NT2/D1 (cell line): ENCODE data around the gene MAD2L1.

ENCODE experiments used
- SUZ12 ChIP-seq: IDR thresholded peaks from 2 replicates; pipeline ENCODE4 v1.6.1; 2011; ENCODE audit not compliant: insufficient read length, insufficient read depth; ENCODE audit errors: extremely low read depth
- YY1 ChIP-seq: IDR thresholded peaks from 2 replicates; pipeline ENCODE4 v1.6.1; 2011; ENCODE audit not compliant: insufficient read length, insufficient read depth

DNA sequence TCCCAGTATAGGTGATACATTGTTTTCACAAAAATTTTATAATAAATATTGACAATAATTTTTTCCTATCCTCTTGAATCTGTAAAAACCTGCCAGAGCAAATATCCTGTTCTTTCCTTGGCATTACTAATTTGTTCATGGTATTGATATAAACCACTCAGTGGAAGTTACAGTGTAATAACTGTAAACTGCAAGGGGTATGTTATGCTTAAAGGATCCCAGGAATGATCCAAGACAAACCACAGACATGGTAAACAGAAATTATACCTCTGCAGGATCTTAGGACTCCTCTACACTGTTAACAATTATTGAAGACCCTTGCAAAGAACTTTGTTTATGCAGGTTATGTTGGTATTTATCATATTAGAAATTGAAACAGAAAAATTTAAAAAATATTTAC lies 17.7 kb upstream of the MAD2L1 start:
- no peak for TF ChIP-seq YY1
- TF ChIP-seq SUZ12 = no peak
